Activated effector memory CD4-positive, alpha-beta T cell treated with anti-CD3 and anti-CD28 coated beads, Interleukin-2, amount 50 U/mL, for 16 hours (primary cell): Measurements from ENCODE around the gene RBM5.
"Not testable (repeated sequence)": the region's sequence is repeated elsewhere in the genome, so short reads cannot be mapped to it uniquely, and the experiment has no call there.

ENCODE experiments used
- DNase-seq: peaks from one replicate; pipeline ENCODE4 v3.0.0-alpha.2; 2020

RBM5 gene

DNA sequence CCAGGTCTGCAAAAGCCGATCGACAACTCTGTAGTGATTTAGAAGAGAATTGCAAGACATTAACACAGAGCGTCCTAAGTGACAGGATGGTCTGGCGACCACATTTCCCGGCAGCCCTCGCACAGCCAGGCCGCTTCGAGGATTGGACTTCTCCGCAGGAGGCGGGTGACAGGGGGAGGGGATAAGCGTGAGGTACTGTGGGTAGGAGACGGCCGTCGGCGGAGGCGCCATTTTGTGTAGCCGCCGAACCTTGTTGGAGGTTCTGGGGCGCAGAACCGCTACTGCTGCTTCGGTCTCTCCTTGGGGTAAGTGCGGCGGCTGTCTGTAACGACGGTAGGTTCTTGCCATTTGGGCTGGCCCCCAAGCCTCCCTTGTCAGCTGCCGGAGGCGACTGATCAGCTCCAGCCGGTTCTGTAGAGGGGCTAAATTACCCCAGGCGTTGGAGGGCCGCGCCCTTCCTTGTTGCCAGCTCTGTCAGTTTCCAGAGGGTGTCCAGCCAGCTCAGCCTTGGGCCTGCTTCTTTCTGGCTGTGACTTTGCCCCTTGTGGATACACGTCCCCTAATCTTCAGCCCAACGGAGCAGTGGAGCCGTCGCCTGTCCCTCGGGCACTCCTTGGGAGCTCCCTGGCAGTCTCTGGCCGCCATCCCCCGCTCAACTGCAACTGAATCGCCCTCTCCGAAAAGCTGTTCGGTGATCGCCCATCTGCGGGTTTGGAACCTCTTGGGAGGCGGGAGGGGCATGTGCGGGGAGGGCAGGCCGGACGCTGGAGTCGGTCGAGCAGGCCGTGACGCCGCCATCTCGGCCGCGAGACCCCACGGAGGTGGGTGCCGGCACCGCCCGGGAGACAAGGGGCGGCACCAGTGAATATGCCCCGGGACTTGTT is at the start of gene RBM5:
Gene RBM5, plus strand, starts transcription at position 195 of the 884 bp plus-strand sequence. CDS start 1,516 bp downstream, outside the sequence.
- DNase-seq, result peak; percentile 97

- no peak for DNase-seq
Measured at GRCh38 chr3:50044976-50045375, 43.7 kb upstream of the RBM5 start.

DNA sequence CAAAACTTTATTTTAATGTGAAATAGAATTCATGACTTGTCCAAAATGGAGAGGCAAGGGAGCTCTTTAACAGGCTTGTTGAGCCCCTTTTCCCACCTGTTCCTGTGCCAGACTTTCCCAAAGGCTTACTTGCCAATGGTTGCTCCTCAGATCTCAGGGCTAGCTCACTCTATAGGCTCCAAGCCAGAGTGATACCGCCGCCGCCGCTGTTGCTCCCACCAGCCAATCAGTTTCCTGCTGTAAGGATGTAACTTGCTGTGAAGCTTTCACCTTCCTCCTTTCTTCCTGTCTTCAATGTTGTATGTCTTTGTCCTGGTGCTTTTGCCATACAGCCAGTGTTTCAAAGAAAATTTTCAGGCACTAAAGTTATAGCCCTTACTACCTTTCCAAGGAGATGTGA is 41.3 kb upstream of the RBM5 start:
- no peak for DNase-seq

DNA sequence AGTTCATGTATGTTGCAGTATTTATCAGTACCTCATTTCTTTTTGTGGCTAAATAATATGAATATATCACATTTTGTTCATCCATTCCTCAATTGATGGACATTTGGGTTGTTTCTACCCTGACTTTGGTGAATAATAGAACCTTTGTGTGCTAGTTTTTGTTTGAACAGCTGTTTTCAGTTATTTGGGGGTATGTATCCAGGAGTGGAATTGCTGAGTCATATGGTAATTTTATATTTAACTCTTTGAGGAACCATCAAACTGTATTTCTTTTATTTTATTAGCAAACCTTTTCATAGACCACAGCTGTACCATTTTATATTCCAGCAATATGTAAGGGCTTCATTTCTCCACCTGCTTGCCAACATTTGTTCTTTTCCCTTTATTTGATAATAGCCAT is 38.4 kb upstream of the RBM5 start:
- no peak for DNase-seq

DNA sequence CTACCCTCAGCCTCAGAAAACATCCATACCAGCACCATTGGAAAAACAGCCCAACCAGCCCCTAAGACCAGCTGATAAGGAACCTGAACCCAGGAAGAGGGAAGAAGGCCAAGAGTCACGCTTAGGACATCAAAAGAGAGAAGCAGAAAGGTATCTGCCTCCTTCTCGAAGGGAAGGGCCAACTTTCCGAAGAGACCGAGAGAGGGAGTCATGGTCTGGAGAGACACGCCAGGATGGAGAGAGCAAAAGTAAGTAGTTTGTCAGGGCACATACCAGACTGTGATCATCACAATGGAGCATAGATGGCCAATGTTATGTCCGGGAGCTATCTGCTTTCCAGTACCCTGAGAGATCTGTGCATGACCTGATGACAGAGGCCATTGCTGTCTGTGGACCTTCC is 31.0 kb upstream of the RBM5 start:
- no peak for DNase-seq

- no peak for DNase-seq
Measured at GRCh38 chr3:50068134-50068533, 20.6 kb upstream of the RBM5 start.

DNA sequence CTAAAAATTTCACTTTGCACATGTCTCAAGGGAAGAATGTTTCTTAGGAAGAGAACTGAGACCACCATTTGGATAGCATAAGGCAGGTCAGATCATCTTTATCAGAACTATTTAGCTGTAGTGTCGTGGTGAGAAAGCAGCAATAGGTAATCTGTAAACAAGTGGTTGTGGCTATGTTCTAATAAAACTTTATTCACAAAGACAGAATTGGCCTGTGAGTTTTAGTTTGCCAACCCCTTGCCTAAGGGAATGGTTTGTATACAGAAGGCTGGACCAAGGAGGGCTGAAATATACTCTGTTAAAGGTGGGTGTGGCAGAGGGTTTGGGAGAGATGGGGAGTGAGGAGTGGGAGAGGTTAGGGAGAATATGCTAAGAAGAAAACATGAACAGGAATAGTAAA is 10.6 kb upstream of the RBM5 start:
- no peak for DNase-seq

- DNase-seq, result no peak
Measured at GRCh38 chr3:50078622-50079021, 10.1 kb upstream of the RBM5 start.

DNA sequence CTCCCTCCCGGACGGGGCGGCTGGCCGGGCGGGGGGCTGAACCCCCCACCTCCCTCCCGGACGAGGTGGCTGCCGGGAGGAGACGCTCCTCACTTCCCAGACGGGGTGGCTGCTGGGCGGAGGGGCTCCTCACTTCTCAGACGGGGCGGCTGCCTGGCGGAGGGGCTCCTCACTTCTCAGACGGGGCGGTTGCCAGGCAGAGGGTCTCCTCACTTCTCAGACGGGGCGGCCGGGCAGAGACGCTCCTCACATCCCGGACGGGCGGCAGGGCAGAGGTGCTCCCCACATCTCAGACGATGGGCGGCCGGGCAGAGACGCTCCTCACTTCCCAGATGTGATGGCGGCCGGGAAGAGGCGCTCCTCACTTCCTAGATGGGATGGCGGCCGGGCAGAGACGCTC is 3.8 kb upstream of the RBM5 start:
- not testable (repeated sequence) for DNase-seq

- no peak for DNase-seq
Measured at GRCh38 chr3:50089609-50089945, 858 bp downstream of the RBM5 start.

GRCh38 chr3:50090984-50091383 is 2.3 kb downstream of the RBM5 start:
- DNase-seq, result no peak

DNA sequence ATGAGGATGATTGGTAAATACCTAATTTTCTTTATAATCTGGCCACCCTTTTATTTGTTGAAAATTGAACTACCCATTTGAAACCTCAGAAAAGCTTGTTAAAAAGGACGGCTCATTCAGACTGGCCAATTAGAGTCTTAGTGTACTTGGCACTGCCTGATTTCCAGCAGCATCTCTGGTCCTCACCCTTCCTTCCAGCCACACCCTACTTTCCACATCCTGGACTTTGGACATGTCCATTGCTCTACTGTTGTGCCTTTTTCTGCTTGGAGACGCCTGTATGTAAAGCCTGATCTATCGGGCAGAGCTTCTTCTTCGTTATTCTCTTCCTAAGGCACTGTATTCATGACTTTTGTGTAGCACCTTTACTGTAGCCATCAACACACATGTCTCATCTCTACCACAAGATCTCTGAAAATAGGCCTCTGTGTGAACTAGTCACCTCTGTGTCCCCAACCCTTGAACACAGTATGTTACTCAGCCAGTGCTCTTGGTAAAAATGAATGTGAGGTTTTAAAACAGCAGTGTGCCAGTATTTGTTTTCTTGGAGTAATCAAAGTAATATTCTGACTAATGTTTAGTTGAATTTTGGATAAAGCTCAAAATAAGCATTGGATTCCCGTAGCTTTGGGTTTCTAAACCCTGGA is 6.8 kb downstream of the RBM5 start:
- no peak for DNase-seq

DNA sequence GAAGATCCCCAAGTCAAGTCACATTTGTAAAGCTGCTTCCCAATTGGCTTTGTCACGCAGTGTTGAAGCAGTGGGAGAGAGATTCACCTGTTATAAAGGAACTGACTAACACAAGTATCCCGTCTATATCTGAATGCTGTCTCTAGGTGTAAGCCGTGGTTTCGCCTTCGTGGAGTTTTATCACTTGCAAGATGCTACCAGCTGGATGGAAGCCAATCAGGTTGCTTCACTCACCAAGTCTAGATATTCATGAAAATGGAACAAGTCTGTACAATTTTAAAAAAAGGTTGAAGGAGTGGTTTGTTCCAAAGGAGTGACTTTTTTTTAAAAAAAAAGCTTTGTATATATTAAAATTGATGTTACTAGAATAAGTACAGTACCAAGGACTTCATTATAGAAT is 11.7 kb downstream of the RBM5 start:
- no peak for DNase-seq

DNA sequence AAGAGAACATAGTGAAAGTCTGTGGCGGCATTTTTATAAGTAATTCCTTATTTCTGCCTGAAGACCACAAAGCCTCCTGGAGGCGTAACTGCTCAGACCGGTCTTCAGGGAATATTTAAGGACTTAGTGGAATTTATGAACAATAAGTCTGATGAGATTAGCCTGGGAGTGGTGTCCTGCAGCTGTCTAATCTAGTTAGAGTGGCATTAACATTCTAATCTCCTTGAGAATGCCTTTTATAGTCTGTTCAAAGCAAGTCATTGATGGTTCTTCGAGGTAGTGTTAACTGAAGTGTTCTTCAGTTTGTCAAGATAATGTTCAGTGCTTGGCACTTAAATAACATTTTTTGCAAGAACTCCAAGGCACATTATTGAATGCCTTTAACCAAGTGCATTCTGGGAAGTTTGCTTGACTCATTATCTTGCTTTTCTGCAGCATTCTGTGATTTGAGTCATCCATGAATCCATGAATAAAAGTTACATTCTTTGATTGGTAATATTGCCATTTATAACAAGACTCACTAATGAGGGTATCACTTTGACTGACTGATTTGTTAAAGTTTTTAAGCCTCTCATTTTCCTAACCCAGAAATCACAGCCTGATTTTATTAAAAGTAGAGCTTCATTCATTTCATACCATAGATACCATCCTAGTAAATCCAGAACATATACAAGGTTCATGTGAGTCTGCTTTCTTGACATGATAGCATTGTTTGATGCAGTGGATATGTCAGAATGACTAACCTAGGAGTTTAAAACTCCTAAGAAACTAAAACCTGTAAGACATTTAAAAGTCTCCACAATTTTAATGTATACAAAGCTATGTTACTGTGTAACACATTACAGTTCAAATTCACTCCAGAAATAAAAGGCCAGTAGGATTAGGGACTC is 12.5 kb downstream of the RBM5 start:
- DNase-seq, result no peak

GRCh38 chr3:50102558-50102957 is 13.8 kb downstream of the RBM5 start:
- DNase-seq, result no peak

DNA sequence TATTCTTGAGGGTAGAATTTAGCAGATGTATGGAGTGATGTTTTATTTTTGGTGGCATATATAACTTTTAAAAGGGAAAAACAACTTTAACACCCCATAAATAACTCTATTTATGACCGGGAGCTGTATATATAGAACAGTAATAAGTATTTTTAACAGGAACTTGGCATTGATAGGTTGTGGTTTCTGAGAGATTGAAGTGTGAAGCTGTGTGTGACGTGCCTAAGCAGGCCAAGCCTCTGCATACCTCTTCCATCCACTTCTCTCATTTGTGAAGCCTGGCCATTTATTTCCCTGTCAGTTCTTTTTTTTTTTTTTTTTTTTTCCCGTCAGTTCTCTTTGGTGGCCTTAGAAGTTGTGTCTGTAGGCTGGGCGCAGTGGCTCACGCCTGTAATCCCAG is 23.0 kb downstream of the RBM5 start:
- DNase-seq, result no peak

GRCh38 chr3:50112462-50112861 is 23.7 kb downstream of the RBM5 start:
- peak; percentile 50 for DNase-seq

DNA sequence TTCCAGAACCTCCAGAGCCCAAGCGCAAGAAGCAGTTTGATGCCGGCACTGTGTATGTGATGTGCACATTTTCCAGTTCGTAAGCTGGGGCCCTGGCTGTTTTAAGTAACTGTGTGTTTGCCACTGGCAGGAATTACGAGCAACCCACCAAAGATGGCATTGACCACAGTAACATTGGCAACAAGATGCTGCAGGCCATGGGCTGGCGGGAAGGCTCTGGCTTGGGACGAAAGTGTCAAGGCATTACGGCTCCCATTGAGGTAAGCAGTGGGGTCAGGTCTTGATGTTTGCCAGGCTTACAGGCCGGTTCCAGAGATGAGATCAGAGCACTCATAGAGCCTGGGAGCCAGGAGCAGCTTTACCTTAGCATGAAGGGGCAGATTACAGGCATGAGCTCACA is 28.4 kb downstream of the RBM5 start:
- DNase-seq, result peak; percentile 41

- DNase-seq, result peak; percentile 37
Measured at GRCh38 chr3:50118237-50118636, 29.5 kb downstream of the RBM5 start.

DNA sequence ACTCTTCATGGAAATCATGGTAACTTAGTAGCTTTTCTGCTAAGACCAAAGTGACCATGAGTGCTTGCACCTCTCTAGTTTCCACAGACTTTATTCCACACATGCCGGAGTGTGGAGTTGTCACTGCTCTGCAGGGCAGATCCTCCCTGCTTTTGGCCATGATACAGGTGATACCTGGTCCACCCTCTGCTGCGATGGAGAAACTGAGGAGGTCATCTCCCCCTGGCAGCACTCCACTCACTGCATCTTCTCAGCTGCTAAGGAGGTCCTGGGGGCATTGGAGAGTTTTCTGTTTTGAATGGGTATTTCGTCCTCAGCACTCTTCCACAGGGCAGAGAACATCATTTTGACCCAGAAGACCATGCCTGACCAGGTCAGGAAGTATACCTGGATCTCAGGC is 31.1 kb downstream of the RBM5 start:
- DNase-seq, result peak; percentile 50

- DNase-seq, result peak; percentile 49
Measured at GRCh38 chr3:50120364-50121071, 31.8 kb downstream of the RBM5 start.

GRCh38 chr3:50121072-50122032 is 32.6 kb downstream of the RBM5 start:
- peak; percentile 89 for DNase-seq
